Natural killer cell treated with Interleukin-12 subunit alpha and Interleukin-12 subunit beta and Interleukin-15 and Interleukin-18, amount 100 ng/mL, for 72 hours (primary cell): ENCODE results near the gene CPN2. TPM values are rescaled to one million over a fixed set of nuclear protein-coding genes. Genes with fewer than 3 reads are reported as not detected.
A peak's percentile ranks its signal among the peaks of the same experiment; 100 is the strongest.

ENCODE experiments used
- ATAC-seq, 2 donors: fragments of 150-1000 bp; cut with Tn5 transposase in 1 of 2; sonication (Bioruptor Pico), chemical (Tn5 transposase) in 1 of 2; 2 replicates each; pipeline ENCODE4 v1.10.0; 2021
- DNase-seq: peaks from one replicate; pipeline ENCODE4 v3.0.0; 2022; ENCODE audit warnings: low spot score
- H3K27ac Mint-ChIP-seq, 2 donors: 1 replicate in 1 of 2; 2 replicates in 1 of 2; pipeline ENCODE4 v1.8.0; 2022; ENCODE audit warnings: mixed read lengths in 2 of 2, mild to moderate bottlenecking in 1 of 2, moderate library complexity in 1 of 2
- H3K27me3 Mint-ChIP-seq, 2 donors: 1 replicate in 1 of 2; 2 replicates in 1 of 2; pipeline ENCODE4 v1.8.0; 2022; ENCODE audit warnings: mixed read lengths in 2 of 2
- H3K36me3 Mint-ChIP-seq: one replicate; pipeline ENCODE4 v1.8.0; 2022; ENCODE audit warnings: mixed read lengths
- H3K4me1 Mint-ChIP-seq, 2 donors: 1 replicate in 1 of 2; 2 replicates in 1 of 2; pipeline ENCODE4 v1.8.0; 2022; ENCODE audit warnings: low read depth in 2 of 2, mixed read lengths in 2 of 2, mild to moderate bottlenecking in 1 of 2
- H3K4me3 Mint-ChIP-seq: one replicate; pipeline ENCODE4 v1.8.0; 2022; ENCODE audit warnings: mixed read lengths
- H3K9me3 Mint-ChIP-seq: 2 replicates; pipeline ENCODE4 v1.8.0; 2022; ENCODE audit warnings: mixed read lengths
- total RNA-seq, 2 donors: library from RNA; stranded (reverse); gene quantifications; one replicate each; pipeline ENCODE4 v1.2.3, GENCODE V29; 2022

Gene CPN2, protein sequence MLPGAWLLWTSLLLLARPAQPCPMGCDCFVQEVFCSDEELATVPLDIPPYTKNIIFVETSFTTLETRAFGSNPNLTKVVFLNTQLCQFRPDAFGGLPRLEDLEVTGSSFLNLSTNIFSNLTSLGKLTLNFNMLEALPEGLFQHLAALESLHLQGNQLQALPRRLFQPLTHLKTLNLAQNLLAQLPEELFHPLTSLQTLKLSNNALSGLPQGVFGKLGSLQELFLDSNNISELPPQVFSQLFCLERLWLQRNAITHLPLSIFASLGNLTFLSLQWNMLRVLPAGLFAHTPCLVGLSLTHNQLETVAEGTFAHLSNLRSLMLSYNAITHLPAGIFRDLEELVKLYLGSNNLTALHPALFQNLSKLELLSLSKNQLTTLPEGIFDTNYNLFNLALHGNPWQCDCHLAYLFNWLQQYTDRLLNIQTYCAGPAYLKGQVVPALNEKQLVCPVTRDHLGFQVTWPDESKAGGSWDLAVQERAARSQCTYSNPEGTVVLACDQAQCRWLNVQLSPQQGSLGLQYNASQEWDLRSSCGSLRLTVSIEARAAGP
- total RNA-seq, result not detected

DNA sequence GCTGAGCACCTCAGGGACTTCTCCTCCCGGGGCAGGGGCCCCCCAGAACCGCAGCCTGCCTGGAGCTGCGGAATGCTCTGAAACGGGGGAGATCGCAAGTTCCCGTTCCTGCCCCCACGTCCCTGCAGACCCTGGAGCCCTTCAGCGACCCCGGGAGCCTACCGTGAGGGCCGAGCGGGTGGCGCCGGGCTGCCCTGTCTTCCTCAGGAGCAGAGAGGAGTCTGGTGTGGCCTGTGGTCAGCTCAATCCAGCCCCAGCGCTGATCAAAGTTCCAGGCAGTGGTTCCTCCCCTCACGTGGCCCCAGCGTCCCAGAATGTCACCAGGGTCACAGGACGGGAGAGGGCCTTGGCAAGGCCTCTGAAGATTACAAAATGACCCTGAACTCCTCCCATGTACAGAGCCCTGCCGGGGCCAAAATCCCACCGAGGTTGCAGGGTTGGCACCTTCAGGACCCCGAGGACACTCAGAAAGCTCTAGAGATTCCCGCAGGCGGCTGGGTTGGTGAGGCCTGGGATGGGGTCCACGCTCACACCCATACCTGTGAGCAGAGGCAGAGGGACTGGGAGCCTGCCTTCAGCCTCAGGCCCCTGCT lies at the start of gene CPN2:
CPN2 (minus strand) TSS at position 249 of the 593 bp plus-strand sequence. CDS start 8,626 bp downstream, outside the sequence.
- no peaks in the 10 kb centered on the region for H3K36me3 Mint-ChIP-seq
- DNase-seq (no peak), ATAC-seq (no peak)
- H3K4me1 Mint-ChIP-seq, result no peaks in the 10 kb centered on the region
- H3K4me3 Mint-ChIP-seq, result no peak within 1 kb of the TSS
- no peak within 1 kb of the TSS for H3K27ac Mint-ChIP-seq
- no peaks in the 10 kb centered on the region for H3K27me3 Mint-ChIP-seq
- no peaks in the 10 kb centered on the region for H3K9me3 Mint-ChIP-seq

DNA sequence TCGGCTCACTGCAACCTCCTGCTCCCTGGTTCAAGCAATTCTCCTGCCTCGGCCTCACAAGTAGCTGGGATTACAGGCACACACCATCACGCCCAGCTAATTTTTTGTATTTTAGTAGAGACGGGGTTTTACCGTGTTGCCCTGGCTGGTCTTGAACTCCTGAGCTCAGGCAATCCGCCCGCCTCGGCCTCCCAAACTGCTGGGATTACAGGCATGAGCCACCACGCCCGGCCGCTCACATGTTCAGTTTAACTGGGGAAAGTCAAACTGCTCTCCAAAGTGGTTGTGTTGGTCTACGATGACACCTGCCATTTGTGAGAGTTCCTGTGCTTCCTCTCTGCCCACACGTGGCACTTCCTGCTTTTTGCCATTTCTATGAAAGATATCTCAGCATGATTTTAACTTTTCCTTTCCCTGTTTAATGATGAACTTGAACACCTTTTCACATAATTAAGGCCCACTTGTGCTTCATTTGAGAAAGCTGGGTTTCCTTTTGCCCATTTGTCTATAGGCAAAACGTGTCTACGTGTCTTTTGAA lies 48.8 kb upstream of the CPN2 start:
- H3K4me1 Mint-ChIP-seq, result peaks cover 29 to 39% of the 10 kb centered on the region in 2 donors
- H3K4me3 Mint-ChIP-seq, result no peak overlapping the region
- H3K36me3 Mint-ChIP-seq, result no peaks in the 10 kb centered on the region
- H3K27me3 Mint-ChIP-seq, result peaks cover 21 to 36% of the 10 kb centered on the region in 2 donors
- H3K27ac Mint-ChIP-seq, result no peak overlapping the region
- ATAC-seq (no peak), DNase-seq (no peak)
- no peaks in the 10 kb centered on the region for H3K9me3 Mint-ChIP-seq

DNA sequence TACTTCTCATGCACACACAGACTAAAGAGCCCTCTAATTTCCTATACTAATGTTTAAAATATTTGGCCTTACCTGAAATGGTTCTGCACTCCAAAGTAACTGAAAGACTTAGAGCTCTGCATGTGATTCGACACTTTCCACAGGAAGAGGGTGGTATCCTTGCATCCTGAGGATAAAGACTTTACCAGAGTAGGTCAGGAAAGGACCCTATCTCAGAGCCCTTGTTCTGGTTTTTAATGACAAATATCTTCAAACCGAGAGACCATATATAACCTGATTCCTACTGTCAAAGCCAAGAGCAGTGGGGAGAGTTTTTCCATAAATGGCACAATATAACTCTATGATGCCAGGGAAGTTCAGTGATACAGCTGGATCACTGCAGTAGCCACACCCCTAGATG lies 48.0 kb upstream of the CPN2 start, which contains the start of gene GP5:
GP5 (minus strand) TSS at position 101 of the 400 bp plus-strand sequence. CDS start 984 bp downstream, outside the sequence.
- Mint-ChIP-seq H3K4me3 (peak within 1 kb of the TSS; percentile 78), H3K27ac (no peak within 1 kb of the TSS), H3K36me3 (no peaks in the 10 kb centered on the region), H3K9me3 (no peaks in the 10 kb centered on the region), H3K27me3 (peaks cover 21 to 43% of the 10 kb centered on the region in 2 donors), H3K4me1 (peaks cover 29 to 36% of the 10 kb centered on the region in 2 donors)
- DNase-seq (no peak), ATAC-seq (no peak)

DNA sequence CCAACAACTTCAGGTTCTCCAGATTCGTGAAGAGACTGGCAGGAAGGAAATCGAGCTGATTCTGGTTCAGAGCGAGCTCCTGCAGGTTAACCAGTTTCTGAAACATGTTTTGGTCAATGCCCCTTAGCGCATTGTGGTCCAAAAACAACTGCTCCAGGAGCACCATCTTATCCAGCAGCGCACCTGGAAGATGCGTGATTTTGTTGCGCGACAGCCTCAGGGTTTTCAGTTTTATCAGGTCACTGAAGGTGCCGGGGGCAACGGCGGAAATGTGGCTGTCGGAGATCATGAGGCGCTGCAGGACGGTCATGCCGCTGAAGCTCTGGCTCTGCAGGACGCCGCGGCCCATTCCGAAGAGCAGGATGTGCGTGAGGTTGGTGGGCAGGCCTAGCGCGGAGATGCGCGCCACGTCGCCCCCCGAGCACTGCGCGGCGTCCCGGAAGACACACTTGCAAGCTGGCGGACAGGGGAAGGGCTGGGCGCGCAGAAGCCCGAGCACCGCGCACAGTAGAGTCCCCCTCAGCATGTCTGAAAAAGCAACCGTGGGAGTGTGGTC lies 46.7 kb upstream of the CPN2 start:
- ATAC-seq, result peak; percentile 82 to 83
- peak overlapping the region; percentile 78 for H3K4me3 Mint-ChIP-seq
- H3K36me3 Mint-ChIP-seq, result no peaks in the 10 kb centered on the region
- no peak overlapping the region for H3K27ac Mint-ChIP-seq
- H3K4me1 Mint-ChIP-seq, result peaks cover 29 to 36% of the 10 kb centered on the region in 2 donors
- peaks cover 21 to 49% of the 10 kb centered on the region in 2 donors for H3K27me3 Mint-ChIP-seq
- no peaks in the 10 kb centered on the region for H3K9me3 Mint-ChIP-seq
- peak; percentile 77 for DNase-seq

DNA sequence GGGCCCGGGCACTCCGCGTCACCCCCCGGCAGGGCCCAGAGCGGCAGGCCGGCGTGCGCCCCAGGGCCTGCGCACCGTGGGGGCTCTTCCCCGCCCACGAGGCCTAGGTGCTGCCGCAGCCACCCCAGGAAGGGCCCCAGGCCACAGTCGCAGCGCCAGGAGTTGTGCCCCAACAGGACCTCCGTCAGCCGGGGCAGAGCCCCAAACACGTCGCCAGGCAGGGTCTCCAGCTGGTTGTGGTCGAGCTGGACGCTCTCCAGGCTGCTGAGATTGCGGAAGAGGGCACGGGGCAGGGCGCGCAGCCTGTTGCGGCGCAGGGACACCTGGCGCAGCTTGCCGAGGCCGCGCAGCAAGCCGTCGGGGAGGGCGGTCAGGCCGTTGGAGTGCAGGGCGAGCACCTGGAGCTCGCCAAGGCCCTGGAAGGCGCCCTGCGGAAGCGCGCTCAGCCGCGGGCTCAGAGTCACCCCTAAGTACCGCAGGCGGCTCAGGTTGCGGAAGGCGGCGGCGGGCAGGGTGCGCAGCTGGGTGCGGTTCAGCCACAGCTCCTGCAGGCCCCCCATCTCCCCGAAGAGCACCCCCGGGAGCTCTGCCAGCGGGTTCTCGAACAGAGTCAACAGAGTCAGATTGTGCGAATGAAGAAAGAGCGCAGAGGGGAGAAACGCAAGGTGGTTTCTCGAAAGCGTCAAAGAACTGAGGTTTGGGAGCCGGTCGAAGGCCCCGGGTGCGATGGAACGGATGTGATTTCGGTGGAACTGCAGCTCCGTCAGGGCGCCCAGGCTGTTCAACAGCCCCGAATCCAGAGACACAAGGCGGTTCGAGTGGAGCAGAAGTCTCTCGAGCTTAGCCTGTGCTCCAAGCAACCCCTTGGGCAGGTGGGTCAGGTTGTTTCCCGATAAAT lies 46.0 kb upstream of the CPN2 start:
- Mint-ChIP-seq H3K4me3 (peak overlapping the region; percentile 78), H3K27me3 (peaks cover 21 to 52% of the 10 kb centered on the region in 2 donors), H3K9me3 (no peaks in the 10 kb centered on the region), H3K27ac (no peak overlapping the region), H3K36me3 (no peaks in the 10 kb centered on the region), H3K4me1 (peaks cover 29 to 36% of the 10 kb centered on the region in 2 donors)
- DNase-seq (no peak), ATAC-seq (peak; percentile 37 to 49)

DNA sequence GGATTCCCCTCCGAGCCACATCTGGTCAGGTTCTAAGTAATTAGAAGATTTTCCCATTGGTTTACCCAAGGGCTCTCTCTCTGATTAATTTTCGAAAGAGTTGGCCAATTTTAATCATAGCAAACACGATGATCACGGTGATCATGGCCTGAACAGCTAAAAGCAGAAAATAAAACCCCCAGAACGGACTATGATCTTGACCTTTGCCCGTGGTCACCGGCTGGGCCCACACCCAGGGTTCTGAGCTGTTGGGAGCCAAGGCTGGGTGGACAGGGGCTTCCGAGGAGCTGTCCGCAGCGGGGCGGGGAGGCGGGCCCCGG lies 45.4 kb upstream of the CPN2 start:
- no peaks in the 10 kb centered on the region for H3K9me3 Mint-ChIP-seq
- ATAC-seq (no peak), DNase-seq (no peak)
- H3K27ac Mint-ChIP-seq, result no peak overlapping the region
- no peaks in the 10 kb centered on the region for H3K36me3 Mint-ChIP-seq
- peaks cover 29 to 36% of the 10 kb centered on the region in 2 donors for H3K4me1 Mint-ChIP-seq
- peaks cover 21 to 52% of the 10 kb centered on the region in 2 donors for H3K27me3 Mint-ChIP-seq
- peak overlapping the region; percentile 51 for H3K4me3 Mint-ChIP-seq

DNA sequence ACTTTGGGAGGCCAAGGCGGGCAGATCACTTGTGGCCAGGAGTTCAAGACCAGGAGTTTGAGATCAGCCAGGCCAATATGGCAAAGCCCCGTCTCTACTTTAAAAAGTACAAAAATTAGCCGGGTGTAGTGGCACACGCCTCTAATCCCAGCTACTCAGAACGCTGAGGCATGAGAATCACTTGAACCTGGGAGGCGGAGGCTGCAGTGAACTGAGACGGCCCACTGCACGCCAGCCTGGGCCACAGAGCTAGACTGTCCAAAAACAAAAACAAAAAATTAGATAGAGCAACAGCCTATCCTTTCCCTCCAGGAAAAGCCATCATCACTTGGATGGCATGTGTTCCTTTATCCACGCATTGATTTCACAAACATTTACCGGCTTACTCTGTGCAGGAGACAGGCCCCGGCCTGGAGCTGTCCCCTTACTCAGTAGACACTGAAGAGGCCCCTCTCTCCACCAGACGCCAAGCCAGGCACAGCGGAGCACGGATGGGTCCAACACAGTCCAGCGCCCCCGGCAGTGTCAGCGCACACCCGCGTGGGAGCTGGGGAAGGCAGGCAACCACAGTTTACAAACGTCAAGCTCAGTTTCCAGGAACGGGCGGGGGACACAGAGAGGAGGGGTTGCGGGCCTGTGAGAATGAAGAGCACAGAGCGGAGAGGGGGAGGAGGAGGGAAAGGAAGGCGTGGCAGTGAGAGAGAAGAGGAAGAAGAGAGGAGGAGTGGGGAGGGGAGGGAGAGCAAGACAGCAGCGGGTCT lies 44.8 kb upstream of the CPN2 start:
- no peaks in the 10 kb centered on the region for H3K9me3 Mint-ChIP-seq
- H3K27ac Mint-ChIP-seq, result no peak overlapping the region
- no peaks in the 10 kb centered on the region for H3K36me3 Mint-ChIP-seq
- peaks cover 29 to 36% of the 10 kb centered on the region in 2 donors for H3K4me1 Mint-ChIP-seq
- peak; percentile 23 to 57 for ATAC-seq
- peak overlapping the region; percentile 51 for H3K4me3 Mint-ChIP-seq
- no peak for DNase-seq
- peaks cover 22 to 54% of the 10 kb centered on the region in 2 donors for H3K27me3 Mint-ChIP-seq

DNA sequence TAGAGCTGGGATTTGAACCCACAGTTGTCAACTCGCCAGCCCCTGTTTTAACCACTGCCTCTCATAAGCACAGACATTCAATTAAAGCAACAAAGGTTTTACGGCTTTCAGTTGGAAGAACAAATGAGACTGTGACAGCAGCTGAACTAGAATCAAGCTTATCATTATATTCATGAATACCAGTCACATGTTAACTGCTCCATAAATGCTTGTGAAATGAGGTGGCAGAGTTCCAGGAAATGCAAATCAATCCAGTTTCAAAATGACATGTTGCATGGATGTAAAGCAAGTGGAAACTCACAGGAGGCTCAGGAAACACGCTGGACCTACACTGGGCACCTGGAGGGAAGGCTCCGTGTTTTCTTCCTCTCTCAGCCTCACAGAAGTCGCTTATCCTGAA lies 44.1 kb upstream of the CPN2 start:
- ATAC-seq (no peak), DNase-seq (no peak)
- Mint-ChIP-seq H3K4me1 (peaks cover 28 to 36% of the 10 kb centered on the region in 2 donors), H3K27me3 (peaks cover 28 to 59% of the 10 kb centered on the region in 2 donors), H3K27ac (no peak overlapping the region), H3K36me3 (no peaks in the 10 kb centered on the region), H3K9me3 (no peaks in the 10 kb centered on the region), H3K4me3 (no peak overlapping the region)

DNA sequence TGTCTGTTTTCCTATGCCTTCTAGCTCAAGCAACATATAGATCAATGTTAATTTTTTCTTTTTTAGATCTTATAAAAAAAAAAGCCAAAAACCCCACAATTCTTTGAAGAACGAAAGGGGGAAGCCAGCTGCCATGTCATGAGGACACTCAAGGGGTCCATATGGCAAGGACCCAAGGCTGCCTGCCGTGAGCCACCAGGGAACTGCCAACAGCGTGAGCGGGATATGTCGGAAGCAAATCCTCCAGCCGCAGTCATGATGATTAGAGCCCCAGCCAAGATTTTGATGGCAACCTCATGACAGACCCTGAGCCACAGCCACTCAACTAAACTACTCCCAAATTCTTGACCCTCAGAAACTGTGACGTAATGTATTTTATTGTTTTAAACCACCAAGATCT lies 41.4 kb upstream of the CPN2 start:
- Mint-ChIP-seq H3K27ac (no peak overlapping the region), H3K36me3 (no peaks in the 10 kb centered on the region), H3K9me3 (no peaks in the 10 kb centered on the region), H3K4me3 (no peak overlapping the region), H3K27me3 (peaks cover 29 to 58% of the 10 kb centered on the region in 2 donors), H3K4me1 (peaks cover 12 to 18% of the 10 kb centered on the region in 2 donors)
- no peak for DNase-seq
- no peak for ATAC-seq

DNA sequence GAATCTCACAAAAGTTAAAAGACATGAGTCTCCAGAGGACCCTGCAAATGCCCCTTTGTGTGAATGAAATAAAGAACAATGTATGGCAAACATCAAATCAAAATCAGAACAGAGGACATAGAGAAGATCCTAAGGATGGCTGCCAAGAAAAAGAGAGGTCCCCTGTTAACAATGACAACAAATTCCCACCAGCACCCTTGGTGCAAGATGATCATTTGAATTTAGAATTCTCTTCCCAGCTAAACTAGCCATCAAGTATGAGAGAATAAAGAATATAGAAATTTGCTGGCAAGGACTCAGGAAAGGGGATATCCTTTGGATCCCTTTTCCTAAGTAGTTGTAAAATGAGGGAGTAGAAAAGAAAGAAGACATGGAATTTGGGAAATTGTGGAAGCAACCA lies 39.7 kb upstream of the CPN2 start:
- DNase-seq (no peak), ATAC-seq (no peak)
- peaks cover 0 to 8% of the 10 kb centered on the region in 2 donors for H3K4me1 Mint-ChIP-seq
- no peak overlapping the region for H3K27ac Mint-ChIP-seq
- H3K4me3 Mint-ChIP-seq, result no peak overlapping the region
- no peaks in the 10 kb centered on the region for H3K36me3 Mint-ChIP-seq
- no peaks in the 10 kb centered on the region for H3K9me3 Mint-ChIP-seq
- H3K27me3 Mint-ChIP-seq, result peaks cover 23 to 52% of the 10 kb centered on the region in 2 donors

DNA sequence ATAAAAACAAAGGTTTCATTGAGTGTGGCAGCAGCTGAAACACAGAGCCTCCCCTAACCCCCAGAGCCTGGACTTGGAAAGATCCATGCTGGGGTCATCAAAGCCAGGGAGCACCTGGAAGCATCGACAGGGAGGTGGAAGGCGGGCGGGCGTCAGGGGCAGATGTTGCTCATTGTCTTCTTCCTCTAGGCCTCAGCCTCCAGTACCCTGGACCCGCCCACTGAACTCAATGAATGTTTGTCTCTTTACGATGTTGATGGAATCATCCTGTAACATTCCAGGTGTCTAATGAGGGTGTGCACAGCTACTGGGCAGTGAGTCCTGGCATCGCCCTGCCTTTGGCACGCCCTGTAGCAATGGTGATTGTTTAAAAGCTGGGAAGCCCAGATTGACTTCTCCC lies 38.1 kb upstream of the CPN2 start:
- H3K4me1 Mint-ChIP-seq, result no peaks in the 10 kb centered on the region
- H3K27ac Mint-ChIP-seq, result no peak overlapping the region
- H3K36me3 Mint-ChIP-seq, result no peaks in the 10 kb centered on the region
- H3K9me3 Mint-ChIP-seq, result no peaks in the 10 kb centered on the region
- H3K27me3 Mint-ChIP-seq, result peaks cover 17 to 37% of the 10 kb centered on the region in 2 donors
- DNase-seq, result no peak
- ATAC-seq, result no peak
- no peak overlapping the region for H3K4me3 Mint-ChIP-seq

DNA sequence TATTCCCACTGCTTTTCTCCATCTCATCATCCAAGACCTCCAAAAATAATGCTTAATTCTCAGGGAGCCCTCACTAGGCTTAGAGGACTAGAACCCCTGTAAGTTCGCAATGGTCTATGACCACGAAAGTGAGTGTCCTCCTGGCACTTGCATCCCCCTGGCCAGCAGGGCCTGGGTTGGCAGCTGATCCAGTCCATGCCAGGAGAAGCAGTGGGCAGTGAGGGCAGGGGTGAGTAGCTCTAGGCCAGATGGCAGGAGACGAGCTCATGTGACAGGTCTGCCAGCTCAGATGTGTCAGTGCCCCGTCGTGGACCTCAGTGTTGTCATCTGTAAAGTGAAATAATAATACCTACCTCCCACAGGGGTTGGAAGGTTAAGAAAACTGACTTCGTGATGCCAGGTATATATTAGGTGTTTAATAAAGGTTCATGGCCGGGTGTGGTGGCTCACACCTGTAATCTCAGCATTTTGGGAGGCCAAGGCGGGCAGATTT lies 36.8 kb upstream of the CPN2 start:
- no peaks in the 10 kb centered on the region for H3K4me1 Mint-ChIP-seq
- H3K9me3 Mint-ChIP-seq, result no peaks in the 10 kb centered on the region
- no peaks in the 10 kb centered on the region for H3K36me3 Mint-ChIP-seq
- ATAC-seq (no peak), DNase-seq (no peak)
- H3K27me3 Mint-ChIP-seq, result peaks cover 24 to 32% of the 10 kb centered on the region in 2 donors
- no peak overlapping the region for H3K27ac Mint-ChIP-seq
- H3K4me3 Mint-ChIP-seq, result no peak overlapping the region
